Glutamatergic neuron (in vitro differentiated cells): Measurements from ENCODE around the gene CEP126. TPM values are rescaled to one million over a fixed set of nuclear protein-coding genes. Genes with fewer than 3 reads are reported as not detected.

ENCODE experiments used
- DNase-seq: peaks from one replicate; pipeline ENCODE4 v3.0.0; 2022
- H3K27ac Mint-ChIP-seq: one replicate; pipeline ENCODE4 v1.8.0; 2020; ENCODE audit warnings: mild to moderate bottlenecking, mixed read lengths, inconsistent platforms; ENCODE audit not compliant: unreplicated experiment
- H3K27me3 Mint-ChIP-seq: one replicate; pipeline ENCODE4 v1.8.0; 2020; ENCODE audit warnings: mild to moderate bottlenecking, moderate library complexity, mixed read lengths, inconsistent platforms; ENCODE audit not compliant: unreplicated experiment
- H3K36me3 Mint-ChIP-seq: one replicate; pipeline ENCODE4 v1.8.0; 2020; ENCODE audit warnings: mild to moderate bottlenecking, mixed read lengths, inconsistent platforms; ENCODE audit not compliant: unreplicated experiment
- H3K4me1 Mint-ChIP-seq: one replicate; pipeline ENCODE4 v1.8.0; 2020; ENCODE audit warnings: mild to moderate bottlenecking, low read depth, mixed read lengths, inconsistent platforms; ENCODE audit not compliant: unreplicated experiment
- H3K4me3 Mint-ChIP-seq: one replicate; pipeline ENCODE4 v1.8.0; 2020; ENCODE audit warnings: mild to moderate bottlenecking, mixed read lengths, inconsistent platforms; ENCODE audit not compliant: unreplicated experiment
- H3K9me3 Mint-ChIP-seq: one replicate; pipeline ENCODE4 v1.8.0; 2020; ENCODE audit warnings: mild to moderate bottlenecking, moderate library complexity, mixed read lengths, inconsistent platforms; ENCODE audit not compliant: unreplicated experiment
- CTCF ChIP-seq: fragments of 200-600 bp; sonication (generic); IDR thresholded peaks from one replicate; pipeline ENCODE4 v1.5.0; 2021; ENCODE audit not compliant: partially characterized antibody, unreplicated experiment
- total RNA-seq: library from RNA; stranded (reverse); fragmentation: NEBNext Ultra II Directional; extraction: Animal tissue kit (Norgen Biotek cat#: 25700); gene quantifications from one replicate; pipeline ENCODE4 v1.2.1, GENCODE V29; 2021; ENCODE audit not compliant: unreplicated experiment

CEP126 gene
- total RNA-seq, 1 donor from 2014 or later = 3.9 TPM

- H3K4me3 Mint-ChIP-seq = no peak overlapping the region
- no peak for TF ChIP-seq CTCF
- H3K27me3 Mint-ChIP-seq = peaks cover 1% of the 10 kb centered on the region
- H3K4me1 Mint-ChIP-seq = no peaks in the 10 kb centered on the region
- no peaks in the 10 kb centered on the region for H3K36me3 Mint-ChIP-seq
- H3K9me3 Mint-ChIP-seq = no peaks in the 10 kb centered on the region
- no peak for DNase-seq
- H3K27ac Mint-ChIP-seq = no peak overlapping the region
Observed at GRCh38 chr11:101894505-101894904, 20.3 kb upstream of the CEP126 start.

GRCh38 chr11:101907815-101908214 lies 7.0 kb upstream of the CEP126 start:
- no peaks in the 10 kb centered on the region for H3K36me3 Mint-ChIP-seq
- no peaks in the 10 kb centered on the region for H3K9me3 Mint-ChIP-seq
- TF ChIP-seq CTCF = no peak
- H3K27me3 Mint-ChIP-seq = no peaks in the 10 kb centered on the region
- DNase-seq = no peak
- no peak overlapping the region for H3K27ac Mint-ChIP-seq
- H3K4me3 Mint-ChIP-seq = no peak overlapping the region
- H3K4me1 Mint-ChIP-seq = no peaks in the 10 kb centered on the region

- Mint-ChIP-seq H3K27ac (no peak overlapping the region), H3K27me3 (no peaks in the 10 kb centered on the region), H3K4me3 (no peak overlapping the region), H3K4me1 (peaks cover under 1% of the 10 kb centered on the region), H3K9me3 (no peaks in the 10 kb centered on the region), H3K36me3 (no peaks in the 10 kb centered on the region)
- no peak for DNase-seq
- no peak for TF ChIP-seq CTCF
Observed at GRCh38 chr11:101909087-101909486, 5.7 kb upstream of the CEP126 start.

GRCh38 chr11:101912823-101913284 lies 2.0 kb upstream of the CEP126 start:
- Mint-ChIP-seq H3K4me1 (peaks cover 17% of the 10 kb centered on the region), H3K27ac (no peak overlapping the region), H3K4me3 (no peak overlapping the region), H3K9me3 (peaks cover 4% of the 10 kb centered on the region), H3K27me3 (no peaks in the 10 kb centered on the region), H3K36me3 (no peaks in the 10 kb centered on the region)
- no peak for TF ChIP-seq CTCF
- DNase-seq = no peak

GRCh38 chr11:101913656-101914055 lies 1.2 kb upstream of the CEP126 start:
- no peak for DNase-seq
- no peak overlapping the region for H3K27ac Mint-ChIP-seq
- peak overlapping the region; percentile 97 for H3K4me3 Mint-ChIP-seq
- no peaks in the 10 kb centered on the region for H3K27me3 Mint-ChIP-seq
- H3K4me1 Mint-ChIP-seq = peaks cover 17% of the 10 kb centered on the region
- H3K9me3 Mint-ChIP-seq = peaks cover 4% of the 10 kb centered on the region
- no peak for TF ChIP-seq CTCF
- H3K36me3 Mint-ChIP-seq = no peaks in the 10 kb centered on the region
